Naive thymus-derived CD4-positive, alpha-beta T cell (primary cell): ENCODE data around the gene CLIP4. TPM values are rescaled to one million over a fixed set of nuclear protein-coding genes. Genes with fewer than 3 reads are reported as not detected.
"Not testable (repeated sequence)": the region's sequence is repeated elsewhere in the genome, so short reads cannot be mapped to it uniquely, and the experiment has no call there.

Source experiments
- ATAC-seq: fragments of 150-1000 bp; cut with Tn5 transposase; 2 replicates; pipeline ENCODE4 v1.10.0; 2021; ENCODE audit warnings: mild to moderate bottlenecking, moderate library complexity
- CTCF ChIA-PET: fragments of 350-600 bp; sonication (Branson Sonifier 250); formaldehyde crosslinking; loops from one replicate; lab custom pipeline; 2021; ENCODE audit warnings: antibody characterized with exemption; lab: Charles Lee
- POLR2A ChIA-PET: fragments of 350-600 bp; sonication (Branson Sonifier 250); formaldehyde crosslinking; loops from one replicate; lab custom pipeline; 2021; ENCODE audit warnings: antibody characterized with exemption, inconsistent platforms; lab: Charles Lee
- DNase-seq, 9 donors: peaks; one replicate each; pipeline versions ENCODE4 v3.0.0 to v3.0.0-alpha.2; 2020 to 2022; ENCODE audit warnings: mixed read lengths in 1 of 9
- H3K27ac ChIP-seq: one replicate; pipeline ENCODE4 v1.7.0; 2013; ENCODE audit warnings: mild to moderate bottlenecking, low read depth, low read length, moderate library complexity
- H3K27me3 ChIP-seq, 2 donors: one replicate each; pipeline ENCODE4 v1.7.0; 2013; ENCODE audit warnings: low read length in 2 of 2, mild to moderate bottlenecking in 2 of 2, moderate library complexity in 2 of 2; ENCODE audit not compliant: control insufficient read depth in 2 of 2, insufficient read depth in 2 of 2
- H3K36me3 ChIP-seq, 3 experiments: 1 replicate in 2 of 3; 2 replicates in 1 of 3; pipeline ENCODE4 v1.7.0; 2013; ENCODE audit warnings: low read length in 3 of 3, mild to moderate bottlenecking in 3 of 3, moderate library complexity in 1 of 3; ENCODE audit not compliant: insufficient read depth in 3 of 3, control insufficient read depth in 2 of 3
- H3K4me1 ChIP-seq, 2 donors: one replicate each; pipeline ENCODE4 v1.7.0; 2013; ENCODE audit warnings: low read length in 2 of 2, mild to moderate bottlenecking in 2 of 2, moderate library complexity in 1 of 2; ENCODE audit not compliant: control insufficient read depth in 2 of 2, insufficient read depth in 2 of 2
- H3K4me3 ChIP-seq: 2 replicates; pipeline ENCODE4 v1.7.0; 2013; ENCODE audit warnings: mild to moderate bottlenecking, low read length
- H3K9me3 ChIP-seq, 3 experiments: 1 replicate in 2 of 3; 2 replicates in 1 of 3; pipeline ENCODE4 v1.7.0; 2013; ENCODE audit warnings: low read length in 3 of 3; ENCODE audit not compliant: control insufficient read depth in 2 of 3
- H3K27ac Mint-ChIP-seq, 9 donors: one replicate each; pipeline ENCODE4 v1.8.0; 2020 to 2022; ENCODE audit warnings: mixed read lengths in 9 of 9, mild to moderate bottlenecking in 8 of 9, moderate library complexity in 5 of 9, inconsistent platforms in 2 of 9
- H3K27me3 Mint-ChIP-seq, 5 donors: one replicate each; pipeline ENCODE4 v1.8.0; 2021 to 2022; ENCODE audit warnings: mixed read lengths in 5 of 5, mild to moderate bottlenecking in 1 of 5
- H3K36me3 Mint-ChIP-seq, 5 donors: one replicate each; pipeline ENCODE4 v1.8.0; 2020 to 2022; ENCODE audit warnings: mixed read lengths in 5 of 5, mild to moderate bottlenecking in 3 of 5, inconsistent platforms in 1 of 5
- H3K4me1 Mint-ChIP-seq, 7 donors: one replicate each; pipeline ENCODE4 v1.8.0; 2020 to 2022; ENCODE audit warnings: mixed read lengths in 7 of 7, mild to moderate bottlenecking in 3 of 7, inconsistent platforms in 1 of 7
- H3K4me3 Mint-ChIP-seq, 10 donors: one replicate each; pipeline ENCODE4 v1.8.0; 2020 to 2022; ENCODE audit warnings: mild to moderate bottlenecking in 10 of 10, mixed read lengths in 10 of 10, moderate library complexity in 6 of 10, inconsistent platforms in 2 of 10
- H3K9me3 Mint-ChIP-seq, 11 donors: one replicate each; pipeline ENCODE4 v1.8.0; 2020 to 2022; ENCODE audit warnings: mixed read lengths in 11 of 11, mild to moderate bottlenecking in 4 of 11, inconsistent platforms in 1 of 11, moderate library complexity in 1 of 11
- intact Hi-C, 2 donors: fragments of 100-400 bp; cut with micrococcal nuclease; formaldehyde crosslinking; loops; one replicate each; pipeline ENCODE4 v1.15.1; 2023
- polyA plus RNA-seq, 2 donors: library from polyadenylated mRNA; unstranded; fragments of 300-500 nt; fragmentation: Illumina TruSeq; gene quantifications; one replicate each; pipeline ENCODE4 v1.2.3, GENCODE V29; 2021
- total RNA-seq, 6 experiments: library from RNA in 5 of 6; stranded (reverse) in 5 of 6; gene quantifications; 1 replicate in 5 of 6; 2 replicates in 1 of 6; pipeline ENCODE4 v1.2.3 and lab custom pipeline; 2021 to 2026

The CLIP4 gene
- total and polyA plus RNA-seq, 7 experiments from 2014 or later = 17.2 to 57.7 (median 45.1) TPM

- Histone ChIP-seq H3K9me3 (peaks cover 0 to 11% (median 0%) of the 10 kb centered on the region in 3 experiments), H3K36me3 (no peaks in the 10 kb centered on the region), H3K27me3 (no peaks in the 10 kb centered on the region), H3K4me3 (no peak overlapping the region), H3K27ac (no peak overlapping the region), H3K4me1 (no peaks in the 10 kb centered on the region)
- Mint-ChIP-seq H3K27ac (no peak overlapping the region), H3K4me3 (no peak overlapping the region), H3K36me3 (no peaks in the 10 kb centered on the region), H3K27me3 (no peaks in the 10 kb centered on the region), H3K4me1 (no peaks in the 10 kb centered on the region), H3K9me3 (peaks cover 0 to 11% (median 5%) of the 10 kb centered on the region in 11 donors)
- ATAC-seq = no peak
- ChIA-PET CTCF (no interaction called here), POLR2A (no interaction called here)
- intact Hi-C loops = no loop called here
- no peak for DNase-seq
Measured at GRCh38 chr2:29079887-29080286, 35.3 kb upstream of the CLIP4 start.

- Histone ChIP-seq H3K4me3 (no peak overlapping the region), H3K27me3 (no peaks in the 10 kb centered on the region), H3K4me1 (no peaks in the 10 kb centered on the region), H3K27ac (no peak overlapping the region), H3K36me3 (no peaks in the 10 kb centered on the region), H3K9me3 (peaks cover 0 to 11% (median 0%) of the 10 kb centered on the region in 3 experiments)
- no peak overlapping the region for H3K4me3 Mint-ChIP-seq
- ATAC-seq = peak; percentile 57
- no peak for DNase-seq
- H3K36me3 Mint-ChIP-seq = no peaks in the 10 kb centered on the region
- H3K9me3 Mint-ChIP-seq = peaks cover 0 to 11% (median 5%) of the 10 kb centered on the region in 11 donors
- intact Hi-C loops = no loop called here
- H3K27me3 Mint-ChIP-seq = no peaks in the 10 kb centered on the region
- ChIA-PET POLR2A (no interaction called here), CTCF (interaction anchor here (0.6 kb wide), 1 partner anchor 93 kb away, joined by 3 read pairs; no protein-coding TSS in a partner anchor)
- no peaks in the 10 kb centered on the region for H3K4me1 Mint-ChIP-seq
- H3K27ac Mint-ChIP-seq = no peak overlapping the region
Measured at GRCh38 chr2:29080886-29081743, 34.1 kb upstream of the CLIP4 start.

- H3K36me3 Mint-ChIP-seq = no peaks in the 10 kb centered on the region
- ChIA-PET POLR2A (no interaction called here), CTCF (interaction anchor here (0.7 kb wide), 1 partner anchor 356 kb away, joined by 4 read pairs; no protein-coding TSS in a partner anchor)
- DNase-seq (no peak), ATAC-seq (no peak)
- no peaks in the 10 kb centered on the region for H3K27me3 ChIP-seq
- H3K9me3 Mint-ChIP-seq = peaks cover 0 to 10% (median 4%) of the 10 kb centered on the region in 11 donors
- intact Hi-C loops = no loop called here
- H3K4me3 ChIP-seq = no peak overlapping the region
- H3K4me3 Mint-ChIP-seq = no peak overlapping the region
- H3K4me1 ChIP-seq = no peaks in the 10 kb centered on the region
- H3K36me3 ChIP-seq = no peaks in the 10 kb centered on the region
- no peaks in the 10 kb centered on the region for H3K4me1 Mint-ChIP-seq
- no peak overlapping the region for H3K27ac ChIP-seq
- no peak overlapping the region for H3K27ac Mint-ChIP-seq
- H3K27me3 Mint-ChIP-seq = peaks cover 0 to 10% (median 0%) of the 10 kb centered on the region in 5 donors
- peaks cover 0 to 11% (median 0%) of the 10 kb centered on the region in 3 experiments for H3K9me3 ChIP-seq
Measured at GRCh38 chr2:29082804-29083495, 32.3 kb upstream of the CLIP4 start.

- H3K27me3 ChIP-seq = no peaks in the 10 kb centered on the region
- no peak overlapping the region for H3K27ac ChIP-seq
- no peak overlapping the region for H3K27ac Mint-ChIP-seq
- DNase-seq (no peak), ATAC-seq (no peak)
- peaks cover 0 to 24% (median 12%) of the 10 kb centered on the region in 5 donors for H3K27me3 Mint-ChIP-seq
- H3K4me3 Mint-ChIP-seq = no peak overlapping the region
- no peaks in the 10 kb centered on the region for H3K36me3 Mint-ChIP-seq
- ChIA-PET CTCF (no interaction called here), POLR2A (interaction anchor here (0.7 kb wide), 1 partner anchor 101 kb away, joined by 3 read pairs; no protein-coding TSS in a partner anchor)
- peaks cover 0 to 11% (median 0%) of the 10 kb centered on the region in 3 experiments for H3K9me3 ChIP-seq
- no peaks in the 10 kb centered on the region for H3K4me1 ChIP-seq
- no peaks in the 10 kb centered on the region for H3K4me1 Mint-ChIP-seq
- H3K9me3 Mint-ChIP-seq = peaks cover 0 to 7% (median 0%) of the 10 kb centered on the region in 11 donors
- no peak overlapping the region for H3K4me3 ChIP-seq
- no peaks in the 10 kb centered on the region for H3K36me3 ChIP-seq
- intact Hi-C loops = no loop called here
Measured at GRCh38 chr2:29084554-29084953, 30.7 kb upstream of the CLIP4 start.

GRCh38 chr2:29090311-29090710 is 24.9 kb upstream of the CLIP4 start:
- H3K4me1 Mint-ChIP-seq, H3K36me3 ChIP-seq, POLR2A ChIA-PET, H3K36me3 Mint-ChIP-seq, intact Hi-C loops, H3K9me3 ChIP-seq, DNase-seq, H3K4me1 ChIP-seq, H3K27ac ChIP-seq, H3K27ac Mint-ChIP-seq, H3K27me3 ChIP-seq, H3K4me3 Mint-ChIP-seq, H3K9me3 Mint-ChIP-seq, CTCF ChIA-PET, ATAC-seq, H3K4me3 ChIP-seq: not testable (repeated sequence)
- H3K27me3 Mint-ChIP-seq = peaks cover 2 to 36% (median 12%) of the 10 kb centered on the region in 5 donors

GRCh38 chr2:29096969-29097368 is 18.2 kb upstream of the CLIP4 start:
- Histone ChIP-seq H3K27me3 (no peaks in the 10 kb centered on the region), H3K9me3 (no peaks in the 10 kb centered on the region), H3K4me3 (no peak overlapping the region), H3K27ac (no peak overlapping the region), H3K36me3 (no peaks in the 10 kb centered on the region), H3K4me1 (no peaks in the 10 kb centered on the region)
- Mint-ChIP-seq H3K9me3 (peaks cover 0 to 3% (median 0%) of the 10 kb centered on the region in 11 donors), H3K36me3 (no peaks in the 10 kb centered on the region), H3K4me1 (peaks cover 0 to under 1% (median 0%) of the 10 kb centered on the region in 7 donors), H3K4me3 (no peak overlapping the region), H3K27me3 (peaks cover 0 to 13% (median under 1%) of the 10 kb centered on the region in 5 donors), H3K27ac (no peak overlapping the region)
- DNase-seq (no peak), ATAC-seq (no peak)
- ChIA-PET POLR2A (no interaction called here), CTCF (no interaction called here)
- intact Hi-C loops = no loop called here
